ENCODE data around the gene TDRD9. TPM values are rescaled to one million over a fixed set of nuclear protein-coding genes. Genes with fewer than 3 reads are reported as not detected.

Gene TDRD9
- total and polyA plus RNA-seq, 2 donors from 2014 or later: 1.6 to 6.6 TPM

DNA sequence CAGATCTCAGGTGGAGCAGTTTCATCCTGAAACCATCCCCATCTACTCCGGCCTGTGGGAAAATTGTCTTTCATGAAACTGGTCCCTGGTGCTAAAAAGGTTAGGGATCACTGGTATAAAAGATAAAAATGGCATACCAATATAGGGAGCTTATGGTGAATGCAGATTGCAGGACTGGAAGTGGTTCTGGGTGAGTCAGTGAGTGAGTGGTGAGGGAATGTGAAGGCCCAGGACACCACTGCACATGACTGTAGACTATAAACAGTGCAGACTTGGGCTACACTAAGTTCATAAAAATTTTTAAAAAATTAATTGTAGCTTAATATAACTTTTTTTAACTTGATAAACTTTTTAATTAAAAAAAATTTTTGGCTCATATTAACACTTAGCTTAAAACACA, 81.0 kb downstream of the TDRD9 start:
- Histone ChIP-seq H3K27ac (ENCODE audit: low read depth in 2 of 2, low read length in 2 of 2) (no peak overlapping the region), H3K27me3 (ENCODE audit: control insufficient read depth, insufficient read depth, low read length) (no peaks in the 10 kb centered on the region), H3K9ac (ENCODE audit: low read length in 3 of 3) (no peak overlapping the region), H3K9me3 (ENCODE audit: control insufficient read depth in 2 of 3, insufficient read depth in 1 of 3, low read length in 3 of 3) (no peaks in the 10 kb centered on the region), H3K4me1 (ENCODE audit: control insufficient read depth in 2 of 3, insufficient read depth in 2 of 3, low read depth in 1 of 3, low read length in 3 of 3) (peaks cover 0 to 5% (median 0%) of the 10 kb centered on the region in 3 donors), H3K4me3 (ENCODE audit: low read length in 3 of 3) (no peak overlapping the region), H3K36me3 (ENCODE audit: control insufficient read depth in 2 of 3, insufficient read depth in 3 of 3, low read length in 3 of 3) (no peaks in the 10 kb centered on the region)
- FAIRE-seq: no peak
- intact Hi-C loops (cut with DNase I): no loop called here
- TF ChIP-seq, protein P1, sequence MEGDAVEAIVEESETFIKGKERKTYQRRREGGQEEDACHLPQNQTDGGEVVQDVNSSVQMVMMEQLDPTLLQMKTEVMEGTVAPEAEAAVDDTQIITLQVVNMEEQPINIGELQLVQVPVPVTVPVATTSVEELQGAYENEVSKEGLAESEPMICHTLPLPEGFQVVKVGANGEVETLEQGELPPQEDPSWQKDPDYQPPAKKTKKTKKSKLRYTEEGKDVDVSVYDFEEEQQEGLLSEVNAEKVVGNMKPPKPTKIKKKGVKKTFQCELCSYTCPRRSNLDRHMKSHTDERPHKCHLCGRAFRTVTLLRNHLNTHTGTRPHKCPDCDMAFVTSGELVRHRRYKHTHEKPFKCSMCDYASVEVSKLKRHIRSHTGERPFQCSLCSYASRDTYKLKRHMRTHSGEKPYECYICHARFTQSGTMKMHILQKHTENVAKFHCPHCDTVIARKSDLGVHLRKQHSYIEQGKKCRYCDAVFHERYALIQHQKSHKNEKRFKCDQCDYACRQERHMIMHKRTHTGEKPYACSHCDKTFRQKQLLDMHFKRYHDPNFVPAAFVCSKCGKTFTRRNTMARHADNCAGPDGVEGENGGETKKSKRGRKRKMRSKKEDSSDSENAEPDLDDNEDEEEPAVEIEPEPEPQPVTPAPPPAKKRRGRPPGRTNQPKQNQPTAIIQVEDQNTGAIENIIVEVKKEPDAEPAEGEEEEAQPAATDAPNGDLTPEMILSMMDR (IDR thresholded peaks at IDR 0.05; ENCODE audit: borderline replicate concordance, extremely low read depth, insufficient read depth): no peak
- no peak for DNase-seq

DNA sequence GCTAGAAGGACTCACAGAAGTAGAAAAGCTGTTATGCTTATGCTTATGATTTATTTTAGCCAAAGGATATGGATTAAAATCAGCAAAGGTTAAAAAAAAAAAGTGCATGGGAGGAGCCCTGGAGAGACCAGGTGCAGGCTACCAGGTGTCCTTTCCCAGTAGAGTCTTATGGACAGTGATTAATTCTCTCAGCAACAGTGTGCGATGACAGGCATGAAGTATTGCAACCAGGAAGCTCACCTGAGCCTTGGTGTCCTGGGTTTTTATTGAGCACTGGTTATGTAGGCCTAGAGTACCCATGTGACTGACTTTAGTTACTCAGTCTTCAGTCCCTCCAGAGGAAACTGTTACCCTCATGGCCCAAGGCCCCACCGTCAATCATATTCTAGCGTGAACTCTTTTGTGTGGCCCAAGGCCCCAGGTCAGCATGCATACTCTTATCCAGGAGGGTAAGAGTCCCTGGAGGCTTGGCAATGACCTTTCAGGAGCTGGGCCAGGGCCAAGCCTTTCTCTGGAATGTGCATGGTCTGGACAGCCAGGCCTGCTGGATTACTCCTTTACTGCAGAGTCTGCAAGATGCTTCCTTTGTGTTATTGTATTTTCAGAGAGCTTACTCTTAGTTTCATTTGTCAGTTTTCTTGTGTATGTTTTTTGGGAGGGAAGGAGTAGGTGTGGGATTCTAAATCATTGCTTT, 83.7 kb downstream of the TDRD9 start:
- DNase-seq (no peak), FAIRE-seq (no peak)
- intact Hi-C loops (cut with DNase I): no loop called here
- H3K4me1 ChIP-seq (ENCODE audit: control insufficient read depth in 2 of 3, insufficient read depth in 2 of 3, low read depth in 1 of 3, low read length in 3 of 3): peaks cover 0 to 5% (median 0%) of the 10 kb centered on the region in 3 donors
- H3K4me3 ChIP-seq (ENCODE audit: low read length in 3 of 3): no peak overlapping the region
- TF ChIP-seq, protein P1 (IDR thresholded peaks at IDR 0.05; ENCODE audit: borderline replicate concordance, extremely low read depth, insufficient read depth): no peak
- no peak overlapping the region for H3K9ac ChIP-seq (ENCODE audit: low read length in 3 of 3)
- H3K9me3 ChIP-seq (ENCODE audit: control insufficient read depth in 2 of 3, insufficient read depth in 1 of 3, low read length in 3 of 3): no peaks in the 10 kb centered on the region
- H3K27me3 ChIP-seq (ENCODE audit: control insufficient read depth, insufficient read depth, low read length): no peaks in the 10 kb centered on the region
- H3K36me3 ChIP-seq (ENCODE audit: control insufficient read depth in 2 of 3, insufficient read depth in 3 of 3, low read length in 3 of 3): no peaks in the 10 kb centered on the region
- H3K27ac ChIP-seq (ENCODE audit: low read depth in 2 of 2, low read length in 2 of 2): no peak overlapping the region

DNA sequence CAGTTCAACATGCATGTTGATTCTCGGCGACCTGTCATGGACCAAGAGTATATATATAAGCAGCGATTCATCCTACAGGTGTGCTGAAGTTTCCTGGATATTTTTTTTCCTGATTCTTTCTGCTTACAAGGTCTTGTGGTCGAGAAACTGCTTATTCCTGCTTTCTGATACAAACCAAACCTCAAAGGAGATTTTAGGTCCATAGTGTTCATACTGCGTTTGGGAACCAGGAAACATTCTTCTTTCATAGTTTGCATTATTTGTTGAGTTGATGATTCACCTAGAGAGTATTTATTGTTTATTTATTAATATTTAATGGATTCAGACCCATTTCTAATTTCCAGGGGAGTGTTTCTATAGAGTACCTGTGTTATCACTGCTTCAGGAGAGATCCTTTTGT, 86.5 kb downstream of the TDRD9 start:
- DNase-seq (no peak), FAIRE-seq (no peak)
- TF ChIP-seq, protein P1 (IDR thresholded peaks at IDR 0.05; ENCODE audit: borderline replicate concordance, extremely low read depth, insufficient read depth): no peak
- Histone ChIP-seq H3K9ac (ENCODE audit: low read length in 3 of 3) (no peak overlapping the region), H3K4me1 (ENCODE audit: control insufficient read depth in 2 of 3, insufficient read depth in 2 of 3, low read depth in 1 of 3, low read length in 3 of 3) (peaks cover 0 to 5% (median 0%) of the 10 kb centered on the region in 3 donors), H3K9me3 (ENCODE audit: control insufficient read depth in 2 of 3, insufficient read depth in 1 of 3, low read length in 3 of 3) (no peaks in the 10 kb centered on the region), H3K27ac (ENCODE audit: low read depth in 2 of 2, low read length in 2 of 2) (no peak overlapping the region), H3K27me3 (ENCODE audit: control insufficient read depth, insufficient read depth, low read length) (no peaks in the 10 kb centered on the region), H3K36me3 (ENCODE audit: control insufficient read depth in 2 of 3, insufficient read depth in 3 of 3, low read length in 3 of 3) (no peaks in the 10 kb centered on the region), H3K4me3 (ENCODE audit: low read length in 3 of 3) (no peak overlapping the region)
- intact Hi-C loops (cut with DNase I): no loop called here
